Frontal cortex (tissue), 4 donors: ENCODE data around the gene TAB2. TPM values are rescaled to one million over a fixed set of nuclear protein-coding genes. Genes with fewer than 3 reads are reported as not detected.
A peak's percentile ranks its signal among the peaks of the same experiment; 100 is the strongest.
"Not testable (repeated sequence)": the region's sequence is repeated elsewhere in the genome, so short reads cannot be mapped to it uniquely, and the experiment has no call there.

ENCODE experiments used
- DNase-seq, 2 donors: peaks; one replicate each; pipeline ENCODE4 v3.0.0; 2012; ENCODE audit warnings: low spot score in 2 of 2
- FAIRE-seq: peaks from 2 replicates; lab custom pipeline; 2012; peaks lifted over from hg19 to GRCh38; lab: Jason Lieb, UNC
- total RNA-seq: library from RNA; depleted of rRNA; stranded (reverse); fragments of >200 nt; gene quantifications from one replicate; pipeline ENCODE4 v1.2.3, GENCODE V29; 2014
- donor health status: control.
- donor health status: control.
- donor health status: control.

TAB2 gene
- total RNA-seq, 1 donor from 2014 or later, result 28.9 TPM

DNA sequence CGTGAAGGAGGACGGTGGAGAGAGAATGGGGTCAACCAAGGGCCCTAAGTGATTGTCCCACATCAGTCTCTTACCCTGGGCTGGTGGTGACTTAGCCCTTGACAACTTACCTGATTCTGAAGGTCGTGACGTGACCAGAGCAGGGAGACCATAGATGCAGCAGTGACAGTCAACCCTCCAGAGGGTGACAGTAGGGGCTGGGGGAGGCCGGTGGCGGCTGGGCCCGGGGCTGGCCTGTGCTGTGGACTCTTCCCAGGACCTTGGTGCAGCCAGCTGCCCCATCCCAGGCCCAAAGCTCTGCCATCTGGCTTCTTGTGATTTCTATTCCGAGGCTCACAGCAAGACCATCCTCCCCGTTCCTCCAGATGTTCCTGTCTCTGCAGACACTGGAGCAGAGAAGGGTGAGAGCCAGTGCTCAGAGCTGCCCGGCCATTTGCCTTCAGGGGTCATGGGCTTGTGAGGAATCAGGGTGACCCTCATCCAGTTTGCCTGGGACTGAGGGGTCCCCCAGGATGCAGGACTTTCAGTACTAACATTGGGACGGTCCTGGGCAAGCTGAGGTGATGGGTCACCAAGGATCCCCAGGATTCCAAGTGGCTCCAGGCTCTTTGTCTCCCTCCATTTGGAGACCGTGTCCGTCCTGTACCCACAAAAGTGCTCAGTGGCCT lies 118.5 kb downstream of the TAB2 start:
- DNase-seq (no peak), FAIRE-seq (no peak)

DNA sequence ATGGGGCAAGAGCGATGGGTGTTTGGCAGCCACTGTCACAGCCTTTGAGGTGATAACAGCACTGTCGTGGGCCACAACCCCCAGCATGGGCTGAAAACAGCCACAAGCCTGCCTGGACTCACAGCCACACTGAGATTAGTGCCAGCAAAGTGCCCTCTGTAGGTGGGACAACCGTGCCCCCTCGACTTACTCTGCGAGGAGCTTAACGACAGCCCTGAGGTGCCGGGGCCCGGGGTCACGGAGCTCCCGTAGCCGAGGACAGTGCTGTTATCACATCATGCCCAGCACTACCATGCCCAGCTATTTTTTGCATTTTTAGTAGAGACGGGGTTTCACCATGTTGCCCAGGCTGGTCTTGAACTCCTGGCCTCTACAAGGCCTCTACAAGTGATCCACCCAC lies 119.1 kb downstream of the TAB2 start:
- no peak for FAIRE-seq
- DNase-seq, result no peak

DNA sequence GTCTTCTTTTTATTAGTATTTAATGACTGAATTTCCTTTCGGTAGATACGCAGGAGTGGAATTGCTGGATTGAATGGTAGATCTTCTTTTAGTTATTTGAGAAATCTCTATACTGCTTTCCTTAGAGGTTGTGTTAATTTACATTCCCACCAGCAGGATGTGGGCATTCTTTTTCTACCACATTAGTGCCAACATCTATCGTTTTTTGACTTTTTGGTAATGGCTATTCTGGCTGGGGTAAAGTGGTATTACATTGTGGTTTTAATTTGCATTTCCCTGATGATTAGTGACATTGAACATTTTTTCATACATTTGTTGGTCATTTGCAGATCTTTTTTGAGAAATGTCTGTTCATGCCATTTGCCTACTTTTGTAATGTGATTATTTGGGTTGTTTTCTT lies 119.7 kb downstream of the TAB2 start:
- FAIRE-seq (no peak), DNase-seq (no peak)

DNA sequence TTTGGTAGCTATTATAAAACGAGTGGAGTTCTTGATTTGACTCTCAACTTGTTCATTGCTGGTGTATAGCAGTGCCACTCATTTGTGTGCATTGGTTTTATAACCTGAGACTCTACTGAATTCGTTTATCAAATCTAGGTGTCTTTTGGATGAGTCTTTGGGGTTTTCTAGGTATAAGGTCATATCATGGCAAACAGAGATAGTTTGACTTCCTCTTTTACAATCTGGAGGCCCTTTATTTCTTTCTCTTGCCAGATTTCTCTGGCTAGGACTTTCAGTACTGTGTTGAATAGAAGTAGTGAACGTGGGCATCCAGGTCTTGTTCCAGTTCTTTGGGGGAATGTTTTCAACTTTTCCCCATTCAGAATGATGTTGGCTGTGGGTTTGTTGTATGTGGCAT lies 121.3 kb downstream of the TAB2 start:
- DNase-seq (no peak), FAIRE-seq (no peak)

DNA sequence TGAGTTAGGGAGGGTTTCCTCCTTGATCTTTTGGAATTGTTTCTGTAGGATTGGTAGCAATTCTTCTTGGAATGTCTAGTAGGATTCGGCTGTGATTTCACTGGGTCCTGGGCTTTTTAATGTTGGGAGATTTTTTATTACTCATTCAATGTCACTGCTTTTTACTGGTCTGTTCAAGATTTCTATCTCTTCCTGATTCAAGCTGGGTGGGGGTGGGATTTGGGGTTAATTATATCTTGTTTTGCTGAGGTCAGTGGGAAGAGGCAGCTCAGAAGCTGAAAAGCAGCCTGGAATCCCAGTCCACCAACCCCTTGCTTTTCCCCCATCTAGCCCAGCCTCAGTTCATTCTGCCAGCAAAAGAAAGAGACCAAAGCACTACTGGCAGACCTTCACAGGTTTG lies 122.1 kb downstream of the TAB2 start:
- FAIRE-seq (no peak), DNase-seq (no peak)

DNA sequence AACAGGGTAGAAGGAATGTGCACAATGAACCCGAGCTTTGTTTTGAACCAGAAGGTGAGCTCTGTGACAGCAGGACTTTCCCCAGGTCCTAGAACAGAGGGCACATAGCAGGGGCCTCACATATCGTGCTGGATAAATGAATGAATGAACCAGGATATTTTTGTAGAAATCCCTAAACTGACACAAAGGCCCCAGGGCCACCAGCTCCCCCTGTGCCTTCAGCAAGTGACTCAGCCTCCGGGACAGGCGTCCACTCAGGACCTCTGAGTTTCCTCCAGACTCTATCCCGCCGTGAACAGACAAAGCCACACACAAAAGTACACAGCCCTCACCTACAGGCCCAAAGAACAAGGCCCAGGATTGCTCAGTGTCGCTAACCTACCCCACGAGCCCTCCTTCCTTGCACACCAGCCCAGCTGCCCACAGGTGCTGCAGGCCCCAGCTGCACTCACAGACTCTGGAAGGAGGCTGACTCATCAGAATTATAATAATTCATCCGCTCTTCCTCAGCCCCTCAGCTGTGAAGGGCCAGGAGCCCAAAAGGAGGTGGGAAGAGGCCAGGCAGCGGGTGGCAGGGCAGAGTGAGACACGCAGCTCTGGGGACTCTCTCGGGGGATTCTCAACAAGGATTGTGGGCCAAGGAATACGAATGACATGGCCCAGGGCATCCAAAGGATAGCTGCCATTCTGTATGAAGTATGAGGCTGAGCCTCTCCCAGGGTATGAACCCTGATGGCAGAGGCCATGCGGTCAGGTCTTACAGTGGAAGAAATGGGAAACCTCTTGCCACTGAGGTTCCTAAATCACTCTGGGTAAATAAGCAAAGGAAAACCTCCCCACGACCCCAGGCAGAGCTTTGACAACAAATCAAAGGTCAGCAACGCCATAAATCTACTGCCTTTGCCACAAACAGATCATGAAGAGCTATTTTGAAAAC lies 123.5 kb downstream of the TAB2 start:
- FAIRE-seq (no peak), DNase-seq (no peak)

DNA sequence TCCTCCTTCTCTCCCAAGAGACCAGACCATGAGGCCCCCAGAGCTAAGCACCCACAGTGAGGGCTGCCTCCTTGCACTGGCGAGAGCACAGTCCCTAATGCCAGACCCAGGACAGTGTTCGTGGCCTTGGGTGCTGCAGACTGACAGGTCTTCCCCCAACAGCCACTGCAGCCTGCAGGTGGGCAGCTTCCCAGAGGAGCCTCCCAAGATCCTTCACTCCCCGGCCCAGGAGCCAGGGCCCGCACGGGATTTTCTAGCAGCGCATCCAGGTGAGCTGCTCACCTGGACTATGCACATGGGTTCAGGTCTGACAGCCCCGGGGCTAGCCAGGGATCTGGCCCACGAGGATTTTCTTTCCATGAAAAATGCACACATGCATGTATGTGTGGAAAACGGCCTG lies 124.2 kb downstream of the TAB2 start:
- DNase-seq (no peak), FAIRE-seq (no peak)

DNA sequence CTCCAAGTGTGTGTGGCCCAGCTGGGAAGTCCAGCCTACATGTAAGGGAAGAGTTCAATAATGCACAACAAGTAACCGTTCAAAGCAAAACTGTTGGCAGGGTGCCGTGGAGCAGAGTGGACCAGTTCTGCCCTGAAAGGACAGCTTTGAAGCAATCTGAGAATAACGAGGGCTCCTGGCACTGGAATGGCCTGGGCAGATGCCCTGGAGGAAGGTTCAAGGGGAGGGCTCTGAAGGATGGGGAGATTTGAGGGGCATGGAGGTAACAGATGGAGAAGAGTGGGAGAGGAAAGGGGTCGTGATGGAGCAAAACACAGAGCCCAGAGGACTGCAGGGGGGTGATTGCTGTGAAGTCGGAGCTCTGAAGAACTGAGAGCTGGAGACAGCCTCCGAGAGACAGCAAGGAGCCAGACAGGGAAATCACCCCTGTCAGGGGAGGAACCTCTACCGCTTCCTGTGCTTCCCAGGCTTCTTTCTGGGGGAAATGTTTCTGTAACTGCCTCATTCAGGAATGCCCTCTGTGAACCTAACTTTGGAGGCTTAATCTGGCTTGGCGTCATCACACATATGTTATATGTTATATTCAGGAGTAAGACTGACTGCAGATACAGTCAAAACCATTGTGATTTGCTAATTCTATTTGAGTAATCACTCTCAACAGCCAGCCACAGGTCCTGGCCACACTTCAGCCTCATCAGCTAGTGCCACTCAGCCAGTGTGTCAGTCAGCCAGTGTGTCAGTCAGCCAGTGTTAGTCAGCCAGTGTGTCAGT lies 126.1 kb downstream of the TAB2 start:
- FAIRE-seq, result no peak
- no peak for DNase-seq

DNA sequence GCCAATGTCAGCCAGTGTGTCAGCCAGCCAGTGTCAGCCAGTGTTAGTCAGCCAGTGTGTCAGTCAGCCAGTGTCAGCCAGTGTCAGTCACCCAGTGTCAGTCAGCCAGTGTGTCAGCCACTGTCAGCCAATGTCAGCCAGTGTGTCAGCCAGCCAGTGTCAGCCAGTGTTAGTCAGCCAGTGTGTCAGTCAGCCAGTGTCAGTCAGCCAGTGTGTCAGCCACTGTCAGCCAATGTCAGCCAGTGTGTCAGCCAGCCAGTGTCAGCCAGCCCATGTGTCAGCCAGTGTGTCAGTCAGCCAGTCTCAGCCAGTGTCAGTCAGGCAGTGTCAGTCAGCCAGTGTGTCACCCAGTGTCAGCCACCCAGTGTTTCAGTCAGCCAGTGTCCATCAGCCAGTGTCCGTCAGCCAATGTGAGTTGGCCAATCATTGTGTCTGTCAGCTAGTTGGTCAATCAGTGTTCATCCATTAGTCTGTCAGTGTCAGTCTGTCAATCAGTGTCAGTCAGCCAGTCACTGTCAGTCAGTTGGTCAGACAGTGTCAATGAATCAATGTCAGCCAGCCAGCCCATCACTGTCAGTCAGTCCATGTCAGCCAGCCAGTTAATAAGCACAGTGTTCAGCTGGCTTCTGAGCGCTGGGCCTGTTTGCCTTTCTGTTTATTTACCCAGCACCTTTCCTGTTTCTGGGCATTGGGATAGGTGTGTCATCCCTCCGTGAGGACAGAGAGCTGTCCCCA lies 127.0 kb downstream of the TAB2 start:
- DNase-seq, FAIRE-seq: not testable (repeated sequence)

DNA sequence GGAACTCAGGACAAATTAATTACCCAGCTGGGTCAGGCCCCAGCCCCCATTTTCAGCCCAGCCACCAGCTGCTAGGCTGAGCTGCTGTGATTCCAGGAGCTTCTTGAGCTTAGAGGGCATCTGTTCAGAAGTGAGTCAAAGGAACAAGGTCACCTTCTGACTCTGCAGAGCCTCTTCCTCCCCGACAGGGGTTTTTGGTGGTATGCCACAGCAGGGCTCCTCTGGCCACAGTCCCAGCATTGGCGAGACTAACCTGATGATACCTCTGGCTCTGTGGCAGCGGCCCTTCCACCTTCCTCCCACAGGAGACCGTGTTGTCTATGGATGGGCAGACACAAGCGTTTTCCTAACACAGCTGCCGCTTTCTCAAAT lies 127.6 kb downstream of the TAB2 start:
- DNase-seq (no peak), FAIRE-seq (no peak)

DNA sequence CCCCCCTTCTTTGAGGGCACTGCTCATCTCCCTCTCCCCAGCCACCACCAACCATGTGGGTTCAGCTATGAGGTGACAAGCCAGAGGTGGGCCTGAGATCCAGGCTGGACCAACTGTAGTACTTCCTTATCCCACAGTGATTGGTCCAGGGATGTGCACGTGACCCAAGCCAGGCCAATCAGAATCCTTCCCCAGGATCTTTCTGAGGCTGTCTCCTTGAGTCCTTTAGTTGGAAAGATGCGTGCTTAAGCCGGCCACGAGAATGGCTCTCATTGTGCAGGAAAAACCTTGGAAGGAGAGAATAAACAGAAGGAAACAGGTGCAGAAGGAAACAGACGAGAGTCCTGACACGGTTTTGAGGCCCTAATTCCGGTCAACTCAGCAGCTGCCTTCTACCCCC lies 128.1 kb downstream of the TAB2 start:
- FAIRE-seq, result no peak
- DNase-seq, result no peak

DNA sequence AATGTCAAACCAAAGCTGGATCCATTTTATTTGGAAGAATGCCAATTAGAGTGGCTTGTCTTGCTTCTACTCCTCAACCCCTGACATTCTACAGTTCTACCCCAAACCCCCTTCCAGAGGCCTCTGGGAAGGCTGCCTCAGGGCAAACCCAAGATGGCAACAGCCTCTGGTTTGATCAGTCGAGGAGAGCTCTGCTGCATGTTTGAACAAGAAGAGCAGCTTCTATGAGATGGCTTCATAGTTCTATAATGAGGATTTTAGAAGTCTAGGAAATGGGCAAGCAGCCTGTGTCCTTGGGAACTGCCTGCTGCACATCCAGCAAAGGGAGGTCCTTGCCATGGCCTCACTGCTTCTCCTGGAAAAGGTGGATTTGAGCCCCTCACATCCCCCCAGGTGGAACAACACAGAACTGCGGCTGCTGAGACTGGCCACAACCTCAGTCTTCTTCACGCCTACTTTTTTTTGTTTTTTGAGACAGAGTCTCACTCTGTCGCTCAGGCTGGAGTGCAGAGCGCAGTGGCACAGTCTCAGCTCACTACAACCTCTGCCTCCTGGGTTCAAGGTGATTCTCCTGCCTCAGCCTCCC lies 129.4 kb downstream of the TAB2 start:
- FAIRE-seq (no peak), DNase-seq (no peak)

DNA sequence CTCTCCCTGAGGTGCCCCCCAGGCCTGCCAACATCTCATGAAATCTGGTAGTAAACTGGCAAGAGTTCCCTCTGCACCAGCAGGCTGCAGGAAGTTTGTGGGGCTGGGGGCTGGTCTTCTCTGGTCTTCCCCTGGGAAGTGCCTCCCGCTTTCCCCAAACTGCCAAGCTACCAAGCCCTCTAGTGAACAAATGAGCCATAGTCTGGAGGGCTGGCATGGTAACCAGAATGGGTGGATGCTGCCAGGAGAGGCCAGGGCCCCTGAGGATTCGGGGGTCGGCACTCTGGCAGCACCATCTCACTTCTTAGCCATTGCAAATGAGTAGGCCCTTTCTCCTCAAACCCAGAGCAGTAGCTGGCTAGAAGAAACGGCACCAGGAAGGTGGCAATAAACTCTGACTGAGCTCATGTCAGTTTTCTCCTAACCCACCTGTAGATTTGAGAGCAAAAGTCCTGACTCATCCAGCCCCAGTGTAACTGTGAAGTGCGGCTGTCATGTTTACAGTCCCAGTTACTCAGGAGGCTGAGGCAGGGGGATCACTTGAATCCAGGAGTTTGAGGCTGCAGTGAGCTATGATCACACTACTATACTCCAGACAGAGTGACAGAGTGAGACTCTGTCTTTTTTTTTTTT lies 131.4 kb downstream of the TAB2 start:
- no peak for FAIRE-seq
- DNase-seq, result no peak

DNA sequence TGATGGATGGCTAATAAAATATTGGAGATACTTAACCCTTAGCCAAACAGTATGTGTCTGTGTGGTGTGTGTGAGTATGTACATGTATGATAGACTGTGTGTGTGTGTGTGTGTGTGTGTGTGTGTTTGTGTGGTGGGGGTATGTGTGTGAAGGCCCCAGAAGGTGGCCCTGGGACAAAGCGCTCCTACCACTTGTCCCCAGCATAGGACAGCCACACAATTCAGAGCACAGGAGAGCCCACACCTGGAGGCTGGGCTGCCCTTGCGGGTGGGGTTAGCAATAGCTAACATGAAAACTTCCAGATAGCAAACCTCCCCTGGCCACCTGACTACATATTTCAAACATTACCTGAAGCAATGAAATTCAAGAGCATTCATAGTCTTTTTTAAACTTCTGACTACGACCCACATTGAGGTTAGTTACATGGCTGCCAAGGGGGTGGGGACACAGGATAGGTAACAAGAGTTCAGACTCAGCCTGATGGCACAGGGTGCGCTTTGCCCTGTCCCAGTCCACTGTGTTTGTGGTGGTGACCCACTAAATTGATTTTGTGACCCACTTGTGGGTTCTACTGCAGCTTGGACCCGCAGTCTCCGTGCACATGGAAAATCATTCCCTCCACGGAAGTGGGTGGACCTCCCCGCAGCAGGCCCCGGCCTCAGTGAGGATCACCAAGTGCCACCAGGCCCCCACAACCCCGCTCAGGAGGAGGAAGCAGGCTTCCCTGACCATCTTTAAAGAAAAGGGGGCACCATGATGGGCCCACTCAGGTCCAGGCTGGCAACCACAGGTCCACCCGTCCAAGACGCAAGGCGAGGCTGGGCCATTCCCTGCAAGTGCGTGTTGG lies 132.5 kb downstream of the TAB2 start:
- DNase-seq, result no peak
- FAIRE-seq, result no peak

DNA sequence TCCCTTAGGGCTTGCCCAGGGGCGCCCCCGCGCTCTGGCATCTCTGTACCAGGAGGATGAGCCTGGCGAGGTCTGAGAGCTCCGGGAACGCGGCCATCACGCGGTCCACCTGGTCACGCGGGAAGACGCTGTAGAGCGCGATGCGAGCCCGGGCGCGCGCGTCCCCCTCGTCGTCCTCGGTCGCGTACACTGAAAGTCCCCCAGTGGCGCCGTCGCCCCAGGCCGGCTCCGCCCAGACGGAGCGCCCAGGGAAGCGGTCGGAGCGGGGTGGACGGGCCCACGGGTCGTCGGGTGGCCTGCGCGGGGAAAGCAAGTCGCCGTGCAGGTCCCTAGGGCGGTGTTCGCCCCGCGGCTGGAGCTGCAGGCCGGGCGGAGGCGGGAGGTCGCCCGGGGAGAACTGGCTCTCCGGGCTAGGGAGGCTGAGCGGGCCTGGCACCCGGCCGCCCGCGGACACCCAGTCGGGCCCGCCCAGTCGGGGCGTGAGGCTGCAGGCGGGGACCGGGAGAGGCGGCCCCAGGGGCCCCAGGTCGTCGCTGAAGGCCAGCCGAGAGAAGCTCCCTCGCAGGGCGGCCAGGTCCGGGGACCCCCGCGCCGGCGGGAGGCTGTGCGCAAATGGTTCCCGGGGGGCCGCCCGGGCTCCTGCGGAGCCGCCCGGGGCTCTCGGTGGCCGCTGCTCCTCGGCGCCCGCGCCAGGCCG lies 133.3 kb downstream of the TAB2 start:
- peak in 1 of 2 donors; percentile 48 for DNase-seq
- no peak for FAIRE-seq

DNA sequence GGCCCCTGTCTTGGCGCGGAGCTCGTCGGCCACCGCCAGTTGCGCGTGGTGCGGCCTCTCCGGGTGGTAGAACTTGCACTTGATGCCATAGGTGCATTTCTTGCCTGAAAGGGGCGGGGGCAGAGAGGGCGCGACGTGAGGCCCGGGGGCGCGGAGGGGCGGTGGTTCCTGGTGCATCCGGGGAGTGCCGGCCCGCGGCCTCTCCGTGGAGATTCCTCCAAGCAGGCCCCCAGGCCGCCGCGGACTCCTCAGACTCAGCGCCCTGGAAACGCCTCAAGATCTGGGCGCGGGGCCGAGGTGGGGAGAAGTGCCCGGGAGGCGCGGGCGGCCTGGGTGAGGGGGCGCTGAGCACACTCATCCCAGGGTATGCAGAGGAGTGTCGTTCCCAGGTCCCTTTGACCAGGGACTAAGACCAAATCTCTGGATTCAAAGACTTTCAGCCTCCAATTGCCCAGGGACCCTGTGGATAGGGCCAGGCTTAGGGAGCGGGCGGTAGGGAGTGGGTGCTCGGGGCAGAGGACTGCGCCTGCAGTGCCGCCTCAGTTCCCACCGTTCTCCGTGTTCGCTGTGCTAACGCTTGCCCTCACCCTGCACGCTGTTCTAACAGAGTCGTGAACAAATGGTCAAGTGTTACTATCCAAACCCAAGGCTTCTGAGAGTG lies 134.0 kb downstream of the TAB2 start:
- FAIRE-seq, result no peak
- DNase-seq, result peak in 1 of 2 donors; percentile 54
